ENCODE results near the gene ARHGAP23. TPM values are rescaled to one million over a fixed set of nuclear protein-coding genes. Genes with fewer than 3 reads are reported as not detected.

The ARHGAP23 gene
- polyA plus RNA-seq, 1 donor from 2014 or later, result 1.6 TPM

- no peaks in the 10 kb centered on the region for H4K20me1 ChIP-seq (ENCODE audit: insufficient read depth)
These were observed 22.3 kb downstream of the ARHGAP23 start for GRCh38 chr17:38450557-38451029.

GRCh38 chr17:38451030-38451839 is 23.0 kb downstream of the ARHGAP23 start:
- Histone ChIP-seq H4K20me1 (ENCODE audit: insufficient read depth) (no peaks in the 10 kb centered on the region), H3K9ac (ENCODE audit: low read length) (no peak overlapping the region), H3K79me2 (replicated peaks; ENCODE audit: insufficient read depth, low read length) (no peaks in the 10 kb centered on the region), H3K9me2 (ENCODE audit: insufficient read depth, low read length) (no peaks in the 10 kb centered on the region), H3K4me2 (ENCODE audit: low read length) (no peak overlapping the region), H3K27ac (ENCODE audit: low read length) (no peak overlapping the region), H3K27me3 (ENCODE audit: insufficient read depth, low read depth, low read length) (peaks cover 37% of the 10 kb centered on the region), H3K4me3 (ENCODE audit: low read length) (no peak overlapping the region), H3K9me3 (ENCODE audit: low read length) (no peaks in the 10 kb centered on the region), H2AFZ (ENCODE audit: low read depth, low read length) (no peak overlapping the region), H3K36me3 (ENCODE audit: insufficient read depth, low read length) (no peaks in the 10 kb centered on the region), H3F3A (ENCODE audit: insufficient read depth, low read length, poor library complexity, severe bottlenecking) (no peaks in the 10 kb centered on the region)
- no peak for TF ChIP-seq POLR2AphosphoS5 (IDR thresholded peaks at IDR 0.05)
- TF ChIP-seq RAD21 (conservative IDR thresholded peaks at IDR 0.05), result no peak
- TF ChIP-seq, protein P1, sequence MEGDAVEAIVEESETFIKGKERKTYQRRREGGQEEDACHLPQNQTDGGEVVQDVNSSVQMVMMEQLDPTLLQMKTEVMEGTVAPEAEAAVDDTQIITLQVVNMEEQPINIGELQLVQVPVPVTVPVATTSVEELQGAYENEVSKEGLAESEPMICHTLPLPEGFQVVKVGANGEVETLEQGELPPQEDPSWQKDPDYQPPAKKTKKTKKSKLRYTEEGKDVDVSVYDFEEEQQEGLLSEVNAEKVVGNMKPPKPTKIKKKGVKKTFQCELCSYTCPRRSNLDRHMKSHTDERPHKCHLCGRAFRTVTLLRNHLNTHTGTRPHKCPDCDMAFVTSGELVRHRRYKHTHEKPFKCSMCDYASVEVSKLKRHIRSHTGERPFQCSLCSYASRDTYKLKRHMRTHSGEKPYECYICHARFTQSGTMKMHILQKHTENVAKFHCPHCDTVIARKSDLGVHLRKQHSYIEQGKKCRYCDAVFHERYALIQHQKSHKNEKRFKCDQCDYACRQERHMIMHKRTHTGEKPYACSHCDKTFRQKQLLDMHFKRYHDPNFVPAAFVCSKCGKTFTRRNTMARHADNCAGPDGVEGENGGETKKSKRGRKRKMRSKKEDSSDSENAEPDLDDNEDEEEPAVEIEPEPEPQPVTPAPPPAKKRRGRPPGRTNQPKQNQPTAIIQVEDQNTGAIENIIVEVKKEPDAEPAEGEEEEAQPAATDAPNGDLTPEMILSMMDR (IDR thresholded peaks at IDR 0.05; ENCODE audit: poor library complexity, severe bottlenecking), result no peak
- no peak for TF ChIP-seq EP300 (conservative IDR thresholded peaks at IDR 0.05; ENCODE audit: poor library complexity, severe bottlenecking)
- TF ChIP-seq TAF1 (IDR thresholded peaks at IDR 0.05; ENCODE audit: low read depth), result no peak

More at GRCh38 chr17:38450557-38451029, 22.3 kb downstream of the ARHGAP23 start:
- Histone ChIP-seq H3K36me3 (ENCODE audit: insufficient read depth, low read length) (no peaks in the 10 kb centered on the region), H3K79me2 (replicated peaks; ENCODE audit: insufficient read depth, low read length) (no peaks in the 10 kb centered on the region), H3F3A (ENCODE audit: insufficient read depth, low read length, poor library complexity, severe bottlenecking) (no peaks in the 10 kb centered on the region), H3K9ac (ENCODE audit: low read length) (no peak overlapping the region), H3K9me2 (ENCODE audit: insufficient read depth, low read length) (no peaks in the 10 kb centered on the region), H3K27ac (ENCODE audit: low read length) (no peak overlapping the region), H3K4me3 (ENCODE audit: low read length) (no peak overlapping the region), H3K4me2 (ENCODE audit: low read length) (no peak overlapping the region), H3K9me3 (ENCODE audit: low read length) (no peaks in the 10 kb centered on the region), H2AFZ (ENCODE audit: low read depth, low read length) (no peak overlapping the region), H3K27me3 (ENCODE audit: insufficient read depth, low read depth, low read length) (peaks cover 37% of the 10 kb centered on the region)
- no peak for TF ChIP-seq TAF1 (IDR thresholded peaks at IDR 0.05; ENCODE audit: low read depth)
- TF ChIP-seq, protein P1 (IDR thresholded peaks at IDR 0.05; ENCODE audit: poor library complexity, severe bottlenecking), result no peak
- no peak for TF ChIP-seq SMC3 (conservative IDR thresholded peaks at IDR 0.05; ENCODE audit: poor library complexity)
- TF ChIP-seq, protein P2, sequence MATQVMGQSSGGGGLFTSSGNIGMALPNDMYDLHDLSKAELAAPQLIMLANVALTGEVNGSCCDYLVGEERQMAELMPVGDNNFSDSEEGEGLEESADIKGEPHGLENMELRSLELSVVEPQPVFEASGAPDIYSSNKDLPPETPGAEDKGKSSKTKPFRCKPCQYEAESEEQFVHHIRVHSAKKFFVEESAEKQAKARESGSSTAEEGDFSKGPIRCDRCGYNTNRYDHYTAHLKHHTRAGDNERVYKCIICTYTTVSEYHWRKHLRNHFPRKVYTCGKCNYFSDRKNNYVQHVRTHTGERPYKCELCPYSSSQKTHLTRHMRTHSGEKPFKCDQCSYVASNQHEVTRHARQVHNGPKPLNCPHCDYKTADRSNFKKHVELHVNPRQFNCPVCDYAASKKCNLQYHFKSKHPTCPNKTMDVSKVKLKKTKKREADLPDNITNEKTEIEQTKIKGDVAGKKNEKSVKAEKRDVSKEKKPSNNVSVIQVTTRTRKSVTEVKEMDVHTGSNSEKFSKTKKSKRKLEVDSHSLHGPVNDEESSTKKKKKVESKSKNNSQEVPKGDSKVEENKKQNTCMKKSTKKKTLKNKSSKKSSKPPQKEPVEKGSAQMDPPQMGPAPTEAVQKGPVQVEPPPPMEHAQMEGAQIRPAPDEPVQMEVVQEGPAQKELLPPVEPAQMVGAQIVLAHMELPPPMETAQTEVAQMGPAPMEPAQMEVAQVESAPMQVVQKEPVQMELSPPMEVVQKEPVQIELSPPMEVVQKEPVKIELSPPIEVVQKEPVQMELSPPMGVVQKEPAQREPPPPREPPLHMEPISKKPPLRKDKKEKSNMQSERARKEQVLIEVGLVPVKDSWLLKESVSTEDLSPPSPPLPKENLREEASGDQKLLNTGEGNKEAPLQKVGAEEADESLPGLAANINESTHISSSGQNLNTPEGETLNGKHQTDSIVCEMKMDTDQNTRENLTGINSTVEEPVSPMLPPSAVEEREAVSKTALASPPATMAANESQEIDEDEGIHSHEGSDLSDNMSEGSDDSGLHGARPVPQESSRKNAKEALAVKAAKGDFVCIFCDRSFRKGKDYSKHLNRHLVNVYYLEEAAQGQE (IDR thresholded peaks at IDR 0.05; ENCODE audit: borderline replicate concordance), result no peak
- TF ChIP-seq RAD21 (conservative IDR thresholded peaks at IDR 0.05), result no peak
- no peak for TF ChIP-seq POLR2AphosphoS5 (IDR thresholded peaks at IDR 0.05)
- no peak for TF ChIP-seq MXI1 (conservative IDR thresholded peaks at IDR 0.05; ENCODE audit: poor library complexity, severe bottlenecking)
- no peak for TF ChIP-seq EZH2 (IDR thresholded peaks at IDR 0.05; ENCODE audit: borderline replicate concordance, insufficient read depth, low read length, poor library complexity, severe bottlenecking)
- no peak for TF ChIP-seq EP300 (conservative IDR thresholded peaks at IDR 0.05; ENCODE audit: poor library complexity, severe bottlenecking)

All from neural cell (in vitro differentiated cells).